ENCODE results near the gene XRN1.
A peak's percentile ranks its signal among the peaks of the same experiment; 100 is the strongest.

XRN1 gene

DNA sequence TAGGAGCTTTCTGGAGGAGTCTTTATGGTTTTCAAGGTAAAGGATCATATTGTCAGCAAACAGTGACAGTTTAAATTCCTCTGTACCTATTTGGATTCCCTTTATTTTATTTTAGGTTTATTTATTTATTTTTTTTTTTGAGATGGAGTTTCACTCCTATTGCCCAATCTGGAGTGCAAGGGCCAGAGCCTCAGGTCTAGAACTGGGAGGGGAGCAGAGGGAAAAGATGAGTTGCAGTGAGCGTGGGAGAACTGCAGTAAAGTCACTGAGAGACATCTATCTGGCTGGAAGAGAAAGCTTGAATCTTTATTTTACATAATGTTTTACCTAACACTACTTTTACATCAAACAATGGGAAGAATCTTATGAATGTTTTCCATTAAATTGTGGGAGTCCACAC is 172.9 kb downstream of the XRN1 start:
- H3K27ac Mint-ChIP-seq: no peak overlapping the region
- H3K27me3 Mint-ChIP-seq: no peaks in the 10 kb centered on the region
- H3K9me3 Mint-ChIP-seq: no peaks in the 10 kb centered on the region
- H3K4me1 Mint-ChIP-seq: peaks cover 5% of the 10 kb centered on the region
- no peak overlapping the region for H3K4me3 Mint-ChIP-seq
- no peaks in the 10 kb centered on the region for H3K36me3 Mint-ChIP-seq

DNA sequence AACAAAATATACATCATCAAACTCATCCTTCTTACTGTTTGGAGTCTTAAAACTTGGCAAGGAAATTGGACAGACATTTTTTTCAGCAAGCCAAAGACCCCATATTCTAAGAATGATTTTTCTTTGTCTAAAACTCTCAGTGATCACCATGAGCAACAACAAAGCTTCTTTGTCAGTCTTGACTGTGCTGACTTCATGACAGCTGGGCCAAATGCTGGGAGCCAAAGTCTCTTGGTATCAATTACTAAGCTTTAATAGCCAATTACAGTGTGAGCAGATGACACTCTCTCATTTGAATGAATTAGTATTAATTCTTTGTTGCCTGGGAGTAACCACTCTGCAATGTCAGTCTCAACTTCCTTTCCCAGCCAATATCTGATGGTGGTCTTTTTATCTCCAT is 174.3 kb downstream of the XRN1 start:
- Mint-ChIP-seq H3K27ac (no peak overlapping the region), H3K4me1 (peaks cover 5% of the 10 kb centered on the region)

DNA sequence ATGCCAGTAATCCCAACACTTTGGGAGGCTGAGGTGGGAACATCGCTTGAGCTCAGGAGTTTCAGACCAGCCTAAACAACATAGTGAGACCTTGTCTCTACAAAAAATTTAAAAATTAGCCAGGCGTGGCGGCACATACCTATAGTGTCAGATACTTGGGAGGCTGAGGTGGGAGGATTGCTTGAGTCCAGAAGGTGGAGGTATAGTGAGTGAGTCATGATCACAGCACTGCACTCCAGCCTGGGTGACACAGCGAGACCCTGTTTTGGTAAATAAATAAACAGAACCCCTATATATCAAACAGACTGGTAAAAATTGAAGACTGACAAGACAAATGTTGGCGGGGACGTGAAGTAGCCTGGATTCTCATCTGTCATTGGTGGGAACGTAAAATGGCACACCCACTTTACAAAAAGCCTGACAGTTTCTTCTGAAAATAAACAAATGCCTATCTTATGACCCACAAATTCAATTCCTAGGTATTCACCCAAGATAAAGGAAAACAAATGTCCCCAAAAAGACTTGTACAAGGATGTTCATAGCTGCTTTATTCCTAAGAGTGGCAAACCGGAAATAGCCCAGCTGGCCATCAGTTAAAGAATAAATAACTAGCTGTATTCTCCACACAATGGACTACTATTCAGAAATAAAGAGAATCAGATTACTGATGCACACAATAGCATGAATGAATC is 175.5 kb downstream of the XRN1 start:
- H3K9me3 Mint-ChIP-seq: no peaks in the 10 kb centered on the region
- H3K27ac Mint-ChIP-seq: no peak overlapping the region
- H3K4me3 Mint-ChIP-seq: no peak overlapping the region
- no peaks in the 10 kb centered on the region for H3K27me3 Mint-ChIP-seq
- H3K4me1 Mint-ChIP-seq: peaks cover 5% of the 10 kb centered on the region
- no peaks in the 10 kb centered on the region for H3K36me3 Mint-ChIP-seq

More for the DNA sequence above, 174.3 kb downstream of the XRN1 start:
- H3K36me3 Mint-ChIP-seq: no peaks in the 10 kb centered on the region
- no peaks in the 10 kb centered on the region for H3K9me3 Mint-ChIP-seq
- H3K4me3 Mint-ChIP-seq: no peak overlapping the region
- H3K27me3 Mint-ChIP-seq: no peaks in the 10 kb centered on the region

DNA sequence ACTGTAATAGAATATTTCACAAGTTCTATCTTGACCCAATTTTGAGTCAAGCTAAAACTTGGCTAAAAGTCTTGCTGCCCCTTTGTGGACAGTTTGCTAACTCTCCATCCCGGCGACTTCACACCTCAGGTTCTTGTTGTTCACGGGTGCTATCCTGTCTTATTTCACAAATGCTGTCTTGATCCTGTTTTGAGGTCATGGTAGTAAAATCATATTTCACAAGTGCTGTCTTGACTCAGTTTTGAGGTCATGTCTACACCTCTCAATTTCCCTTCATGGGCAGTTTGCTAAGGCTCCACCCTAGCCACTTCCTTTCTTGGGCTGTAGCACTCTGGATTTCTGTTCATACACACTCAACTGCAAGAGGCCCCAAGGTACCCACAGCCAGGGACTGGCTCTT is 177.4 kb downstream of the XRN1 start:
- Mint-ChIP-seq H3K36me3 (no peaks in the 10 kb centered on the region), H3K9me3 (no peaks in the 10 kb centered on the region), H3K27me3 (no peaks in the 10 kb centered on the region), H3K4me1 (peaks cover 5% of the 10 kb centered on the region), H3K27ac (peak overlapping the region; percentile 24), H3K4me3 (no peak overlapping the region)

DNA sequence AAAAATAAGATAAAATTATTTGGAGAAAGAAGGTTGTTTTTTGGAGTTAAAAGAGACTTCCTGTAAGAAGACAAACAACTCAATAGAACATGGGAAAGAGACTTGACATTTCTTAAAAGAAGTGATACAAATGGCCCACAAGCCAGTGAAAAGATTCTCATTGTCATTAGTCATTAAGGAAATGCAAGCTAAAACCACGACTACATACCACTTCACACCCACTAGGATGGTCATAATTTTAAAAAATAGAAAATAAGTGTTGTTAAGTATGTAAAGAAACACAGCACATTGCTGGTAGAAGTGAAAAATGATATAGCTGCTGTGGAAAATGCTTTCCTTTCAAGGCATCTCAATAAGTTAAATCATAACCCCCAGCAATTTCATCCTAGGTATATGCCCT is 178.1 kb downstream of the XRN1 start:
- peaks cover 5% of the 10 kb centered on the region for H3K4me1 Mint-ChIP-seq
- H3K9me3 Mint-ChIP-seq: no peaks in the 10 kb centered on the region
- no peak overlapping the region for H3K27ac Mint-ChIP-seq
- H3K4me3 Mint-ChIP-seq: no peak overlapping the region
- H3K36me3 Mint-ChIP-seq: no peaks in the 10 kb centered on the region
- H3K27me3 Mint-ChIP-seq: no peaks in the 10 kb centered on the region

DNA sequence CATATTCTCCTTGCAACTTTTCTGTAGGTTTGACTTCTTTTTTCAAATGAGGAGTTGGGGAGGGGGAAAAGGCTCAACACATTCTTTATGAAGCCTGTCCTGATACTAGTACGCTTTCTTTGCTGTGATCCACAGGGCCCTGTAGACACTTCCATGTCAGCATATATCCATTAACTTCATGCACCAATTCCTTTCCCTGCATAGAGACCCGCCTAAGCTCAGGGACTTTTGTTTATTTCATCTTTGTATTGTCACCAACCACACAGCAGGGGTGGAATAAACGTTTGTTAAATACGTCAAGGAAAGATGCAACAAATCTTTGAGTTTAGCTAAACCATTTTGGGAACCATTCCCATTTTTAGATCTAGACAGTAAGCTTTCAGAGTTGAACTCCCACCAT is 179.4 kb downstream of the XRN1 start:
- H3K36me3 Mint-ChIP-seq: no peaks in the 10 kb centered on the region
- no peaks in the 10 kb centered on the region for H3K9me3 Mint-ChIP-seq
- no peaks in the 10 kb centered on the region for H3K27me3 Mint-ChIP-seq
- H3K27ac Mint-ChIP-seq: no peak overlapping the region
- no peak overlapping the region for H3K4me3 Mint-ChIP-seq
- H3K4me1 Mint-ChIP-seq: peaks cover 5% of the 10 kb centered on the region

DNA sequence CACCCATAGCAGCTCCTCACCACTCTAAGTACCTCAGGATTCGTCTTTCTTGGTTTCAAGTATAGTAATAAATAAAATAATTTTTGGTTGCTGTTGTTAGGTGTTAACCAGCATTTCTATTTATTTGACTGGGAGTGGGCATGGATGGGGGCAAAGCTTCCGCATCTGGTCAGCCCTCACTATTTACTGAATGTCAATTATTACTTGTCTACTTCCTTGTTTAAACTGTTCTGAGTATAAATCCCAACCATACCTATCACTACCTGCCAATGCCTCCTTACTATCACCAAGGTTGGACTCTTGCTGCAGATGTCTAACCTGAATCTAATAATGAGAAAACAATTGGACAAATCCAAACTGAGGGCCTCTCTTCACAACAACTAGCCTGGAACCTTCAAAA is 180.6 kb downstream of the XRN1 start:
- Mint-ChIP-seq H3K4me1 (peaks cover 5% of the 10 kb centered on the region), H3K9me3 (no peaks in the 10 kb centered on the region), H3K4me3 (no peak overlapping the region), H3K27me3 (no peaks in the 10 kb centered on the region), H3K27ac (no peak overlapping the region), H3K36me3 (no peaks in the 10 kb centered on the region)

DNA sequence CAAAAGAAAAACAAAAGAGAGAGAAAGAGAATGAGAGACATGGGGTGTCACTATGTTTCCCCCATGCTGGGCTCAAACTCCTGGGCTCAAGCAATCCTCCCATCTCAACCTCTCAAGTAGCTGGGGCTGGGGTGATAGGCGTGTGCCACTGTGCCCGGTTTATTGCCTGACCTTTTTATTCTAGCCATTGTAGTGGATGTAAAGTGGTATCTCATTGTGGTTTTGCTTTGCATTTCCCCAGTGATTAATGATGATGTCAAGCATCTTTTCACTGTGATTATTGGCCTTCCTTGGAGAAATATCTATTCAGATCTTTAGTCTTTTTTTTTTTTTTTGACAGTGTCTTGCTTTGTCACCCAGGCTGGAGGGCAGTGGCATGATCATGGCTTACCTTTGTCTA is 184.7 kb downstream of the XRN1 start:
- Mint-ChIP-seq H3K9me3 (no peaks in the 10 kb centered on the region), H3K4me1 (no peaks in the 10 kb centered on the region), H3K27ac (no peak overlapping the region), H3K4me3 (no peak overlapping the region), H3K36me3 (no peaks in the 10 kb centered on the region), H3K27me3 (no peaks in the 10 kb centered on the region)

DNA sequence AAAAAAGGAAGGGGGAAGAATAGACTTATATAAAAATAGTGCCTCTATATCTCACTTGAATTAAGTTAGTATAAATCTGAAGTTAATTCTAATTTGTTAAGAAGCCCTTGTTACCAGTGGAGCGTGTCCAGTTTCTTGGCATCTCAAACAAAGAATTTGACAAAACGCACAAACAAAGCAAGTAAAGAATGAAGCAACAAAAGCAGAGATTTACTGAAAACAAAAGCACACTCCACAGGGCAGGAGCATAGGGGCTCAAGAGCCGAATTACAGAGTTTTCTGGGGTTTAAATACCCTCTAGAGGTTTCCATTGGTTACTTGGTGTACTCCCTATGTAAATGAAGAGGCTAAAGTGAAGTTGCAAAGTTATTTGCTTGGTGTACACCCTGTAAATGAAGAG is 188.5 kb downstream of the XRN1 start:
- Mint-ChIP-seq H3K36me3 (no peaks in the 10 kb centered on the region), H3K27me3 (no peaks in the 10 kb centered on the region), H3K27ac (no peak overlapping the region), H3K4me1 (no peaks in the 10 kb centered on the region), H3K9me3 (peaks cover 8% of the 10 kb centered on the region), H3K4me3 (no peak overlapping the region)

DNA sequence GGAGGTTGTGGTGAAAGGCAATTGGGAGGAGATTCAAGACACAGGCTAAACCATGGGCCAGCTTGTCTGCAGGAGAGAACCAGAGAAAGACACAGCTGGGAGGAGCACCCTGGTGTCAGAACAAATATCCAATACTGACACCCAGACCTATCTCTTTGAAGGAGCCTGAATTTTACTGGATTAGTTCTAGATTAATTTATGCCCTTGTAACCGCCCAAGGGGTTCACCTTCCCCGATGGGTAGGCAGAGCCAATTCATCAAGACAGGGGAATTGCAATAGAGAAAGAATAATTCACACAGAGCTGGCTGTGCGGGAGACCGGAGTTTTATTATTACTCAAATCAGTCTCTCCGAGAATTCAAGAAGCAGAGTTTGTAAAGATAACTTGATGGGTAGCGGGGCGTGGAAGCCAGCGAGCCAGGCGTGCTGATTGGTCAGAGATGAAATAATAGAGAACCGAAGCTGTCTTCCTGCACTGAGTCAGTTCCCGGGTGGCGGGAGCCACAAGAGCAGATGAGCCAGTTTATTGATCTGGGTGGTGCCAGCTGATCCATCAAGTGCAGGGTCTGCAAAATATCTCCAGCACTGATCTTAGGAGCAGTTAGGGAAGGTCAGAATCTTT is 191.0 kb downstream of the XRN1 start:
- H3K27me3 Mint-ChIP-seq: peaks cover 2% of the 10 kb centered on the region
- H3K4me1 Mint-ChIP-seq: no peaks in the 10 kb centered on the region
- H3K4me3 Mint-ChIP-seq: no peak overlapping the region
- H3K36me3 Mint-ChIP-seq: peaks cover 2% of the 10 kb centered on the region
- H3K9me3 Mint-ChIP-seq: peaks cover 19% of the 10 kb centered on the region
- H3K27ac Mint-ChIP-seq: no peak overlapping the region

Data from activated naive CD4-positive, alpha-beta T cell treated with anti-CD3 and anti-CD28 coated beads, Interleukin-2, amount 50 U/mL, for 24 hours (primary cell).